Measurements from ENCODE around the gene GON7. TPM values are rescaled to one million over a fixed set of nuclear protein-coding genes. Genes with fewer than 3 reads are reported as not detected.
"Not testable (repeated sequence)": the region's sequence is repeated elsewhere in the genome, so short reads cannot be mapped to it uniquely, and the experiment has no call there.

Gene GON7
- total RNA-seq, 4 donors from 2014 or later = 7.3 to 16.8 (median 10.8) TPM

DNA sequence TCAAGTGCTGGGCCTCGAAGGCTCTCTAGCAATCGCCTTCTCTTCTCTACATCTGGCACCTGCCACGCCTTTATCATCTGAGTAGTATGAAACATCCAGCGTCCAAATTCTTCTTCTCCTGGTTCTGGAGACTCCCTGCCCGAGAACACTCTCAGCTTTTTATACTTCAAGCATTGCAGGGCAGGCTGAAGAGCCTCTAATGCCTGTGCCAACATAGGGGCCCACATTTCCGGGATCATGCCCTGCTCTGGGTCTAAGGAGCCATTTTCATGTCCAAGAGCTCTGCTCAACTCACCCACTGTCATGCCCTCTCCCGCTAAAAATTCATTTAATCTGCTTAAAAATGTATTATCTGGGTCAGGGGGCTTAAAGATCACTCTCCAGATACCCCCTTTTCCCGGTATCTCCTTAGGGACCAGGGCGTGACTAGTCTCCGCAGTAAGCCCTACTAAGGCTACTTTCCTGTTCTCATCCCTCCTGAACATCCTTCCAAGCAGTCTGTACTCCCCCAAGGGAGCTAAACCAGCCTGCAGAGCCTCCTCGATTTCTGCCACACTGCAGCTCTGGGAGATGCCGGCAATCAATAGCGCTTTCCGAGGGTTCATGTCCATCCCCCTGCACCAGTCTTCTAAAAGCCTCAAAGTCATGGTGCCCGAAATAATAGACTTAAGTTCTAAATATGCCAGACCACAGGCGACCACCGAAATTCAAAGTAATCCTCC is 23.1 kb downstream of the GON7 start:
- Histone ChIP-seq H3K4me1 (peaks cover 0 to 21% (median 7%) of the 10 kb centered on the region in 4 donors), H3K9me3 (no peaks in the 10 kb centered on the region), H3K27me3 (no peaks in the 10 kb centered on the region), H3K4me3 (peak overlapping the region; percentile 77 to 99 (median 87)), H3K27ac (peak overlapping the region; percentile 94 to 99 (median 98)), H3K36me3 (peaks cover 0 to 30% (median 0%) of the 10 kb centered on the region in 3 donors)
- DNase-seq = no peak
- no peak for TF ChIP-seq CTCF (IDR thresholded peaks at IDR 0.05)
- TF ChIP-seq POLR2A (IDR thresholded peaks at IDR 0.05) = no peak

- H3K27ac ChIP-seq = no peak overlapping the region
- H3K9me3 ChIP-seq = no peaks in the 10 kb centered on the region
- peak in 1 of 3 donors; percentile 10 for DNase-seq
- H3K27me3 ChIP-seq = no peaks in the 10 kb centered on the region
- TF ChIP-seq POLR2A (IDR thresholded peaks at IDR 0.05) (no peak), CTCF (IDR thresholded peaks at IDR 0.05) (no peak)
- H3K4me1 ChIP-seq = no peaks in the 10 kb centered on the region
- H3K36me3 ChIP-seq = no peaks in the 10 kb centered on the region
- H3K4me3 ChIP-seq = no peak overlapping the region
These were observed 31.4 kb downstream of the GON7 start for GRCh38 chr14:93175492-93175891.

GRCh38 chr14:93174731-93175130 is 32.1 kb downstream of the GON7 start:
- H3K27me3 ChIP-seq, H3K36me3 ChIP-seq, H3K9me3 ChIP-seq, H3K4me1 ChIP-seq, H3K4me3 ChIP-seq, H3K27ac ChIP-seq: not testable (repeated sequence)
- DNase-seq = peak in 1 of 3 donors; percentile 7

GRCh38 chr14:93173943-93174395 is 32.9 kb downstream of the GON7 start:
- Histone ChIP-seq H3K36me3 (no peaks in the 10 kb centered on the region), H3K27ac (no peak overlapping the region), H3K27me3 (no peaks in the 10 kb centered on the region), H3K9me3 (no peaks in the 10 kb centered on the region), H3K4me3 (no peak overlapping the region), H3K4me1 (no peaks in the 10 kb centered on the region)
- DNase-seq = peak in 1 of 3 donors; percentile 45
- TF ChIP-seq POLR2A (IDR thresholded peaks at IDR 0.05) (no peak), CTCF (IDR thresholded peaks at IDR 0.05) (no peak)

- H3K4me1 ChIP-seq = no peaks in the 10 kb centered on the region
- no peak for DNase-seq
- TF ChIP-seq CTCF (IDR thresholded peaks at IDR 0.05) = no peak
- no peak for TF ChIP-seq POLR2A (IDR thresholded peaks at IDR 0.05)
- no peaks in the 10 kb centered on the region for H3K27me3 ChIP-seq
- H3K36me3 ChIP-seq = no peaks in the 10 kb centered on the region
- no peaks in the 10 kb centered on the region for H3K9me3 ChIP-seq
- H3K4me3 ChIP-seq = no peak overlapping the region
- H3K27ac ChIP-seq = no peak overlapping the region
These were observed 35.5 kb downstream of the GON7 start for GRCh38 chr14:93171376-93171775.

GRCh38 chr14:93170141-93170540 is 36.7 kb downstream of the GON7 start:
- H3K4me3 ChIP-seq, DNase-seq, H3K36me3 ChIP-seq, H3K4me1 ChIP-seq, H3K27me3 ChIP-seq, H3K9me3 ChIP-seq, H3K27ac ChIP-seq: not testable (repeated sequence)

GRCh38 chr14:93169619-93170018 is 37.2 kb downstream of the GON7 start:
- not testable (repeated sequence) for H3K4me3 ChIP-seq, H3K36me3 ChIP-seq

GRCh38 chr14:93168610-93169009 is 38.3 kb downstream of the GON7 start:
- not testable (repeated sequence) for H3K27ac ChIP-seq, H3K9me3 ChIP-seq, H3K4me3 ChIP-seq, H3K4me1 ChIP-seq, H3K27me3 ChIP-seq, DNase-seq, H3K36me3 ChIP-seq

More at GRCh38 chr14:93169619-93170018, 37.2 kb downstream of the GON7 start:
- H3K27ac ChIP-seq, H3K4me1 ChIP-seq, DNase-seq, H3K27me3 ChIP-seq, H3K9me3 ChIP-seq: not testable (repeated sequence)

DNA sequence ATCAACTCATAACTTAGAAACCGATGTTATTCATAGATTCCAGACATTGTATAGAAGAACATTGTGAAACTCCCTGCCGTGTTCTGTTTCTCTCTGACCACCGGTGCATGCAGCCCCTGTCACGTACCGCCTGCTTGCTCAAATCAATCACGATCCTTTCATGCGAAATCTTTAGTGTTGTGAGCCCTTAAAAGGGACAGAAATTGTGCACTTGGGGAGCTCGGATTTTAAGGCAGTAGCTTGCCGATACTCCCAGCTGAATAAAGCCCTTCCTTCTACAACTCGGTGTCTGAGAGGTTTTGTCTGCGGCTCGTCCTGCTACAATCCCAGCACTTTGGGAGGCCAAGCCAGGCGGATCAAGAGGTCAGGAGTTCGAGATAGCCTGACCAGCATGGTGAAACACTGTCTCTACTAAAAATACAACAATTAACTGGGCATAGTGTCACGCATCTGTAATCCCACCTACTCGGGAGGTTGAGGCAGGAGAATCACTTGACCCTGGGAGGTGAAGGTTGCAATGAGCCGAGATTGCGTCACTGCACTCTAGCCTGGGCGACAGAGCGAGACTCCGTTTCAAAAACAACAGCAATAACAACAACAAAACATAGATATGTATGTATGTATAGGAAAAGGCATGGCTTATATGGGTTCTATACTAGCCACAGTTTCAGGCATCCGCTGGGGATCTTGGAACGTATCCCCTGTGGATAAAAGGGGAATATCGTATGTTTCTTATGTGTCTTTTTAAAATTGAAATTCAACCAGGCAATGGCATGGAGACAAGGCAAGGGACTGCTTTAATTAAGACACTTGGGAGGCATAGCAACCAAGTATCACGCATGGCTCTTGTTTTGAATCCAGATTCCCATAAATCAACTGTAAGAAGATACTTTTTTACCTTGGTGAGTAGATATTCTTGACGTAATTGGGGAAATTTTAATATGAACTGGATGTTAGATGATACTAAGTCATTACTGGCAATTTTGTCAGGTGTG is 41.3 kb downstream of the GON7 start:
- not testable (repeated sequence) for DNase-seq, H3K4me3 ChIP-seq, H3K36me3 ChIP-seq, H3K27me3 ChIP-seq, H3K27ac ChIP-seq, H3K4me1 ChIP-seq, H3K9me3 ChIP-seq
